ENCODE data around the gene NAV2. TPM values are rescaled to one million over a fixed set of nuclear protein-coding genes. Genes with fewer than 3 reads are reported as not detected.

Gene NAV2
- total RNA-seq, 1 experiment from 2014 or later: 63.5 TPM

- H3K9me3 ChIP-seq: no peaks in the 10 kb centered on the region
- no peaks in the 10 kb centered on the region for H3K9me3 Mint-ChIP-seq (ENCODE audit: unreplicated experiment)
- no peak overlapping the region for H3K27ac Mint-ChIP-seq (ENCODE audit: unreplicated experiment)
- H3K27me3 Mint-ChIP-seq (ENCODE audit: insufficient read depth, unreplicated experiment): no peaks in the 10 kb centered on the region
- no peaks in the 10 kb centered on the region for H3K27me3 ChIP-seq (replicated peaks; ENCODE audit: control insufficient read depth, insufficient read depth, low read length)
- TF ChIP-seq CTCF (IDR thresholded peaks at IDR 0.05; ENCODE audit: insufficient read depth in 1 of 2, low read depth in 1 of 2, low read length in 1 of 2, severe bottlenecking in 1 of 2, unreplicated experiment in 1 of 2): no peak
- peaks cover 42% of the 10 kb centered on the region for H3K4me1 ChIP-seq
- no peaks in the 10 kb centered on the region for H3K36me3 Mint-ChIP-seq (ENCODE audit: insufficient read depth, unreplicated experiment)
- ChIA-PET CTCF (no interaction called here), POLR2A (no interaction called here)
- intact Hi-C loops (cut with micrococcal nuclease; ENCODE audit: unreplicated experiment): no loop called here
- no peak for DNase-seq
- no peak overlapping the region for H3K4me3 Mint-ChIP-seq (ENCODE audit: unreplicated experiment)
- H3K4me1 Mint-ChIP-seq (ENCODE audit: low read depth, unreplicated experiment): peaks cover 19% of the 10 kb centered on the region
- no peak overlapping the region for H3K4me3 ChIP-seq (ENCODE audit: low read depth, low read length)
- BruUV-seq (replicated peaks): no TSS peak
- no peaks in the 10 kb centered on the region for H3K36me3 ChIP-seq (ENCODE audit: control insufficient read depth, insufficient read depth, low read length)
These were observed 294.7 kb downstream of the NAV2 start for GRCh38 chr11:20007386-20007785.

GRCh38 chr11:20008190-20008870 lies 295.7 kb downstream of the NAV2 start:
- ChIA-PET POLR2A (no interaction called here), CTCF (no interaction called here)
- intact Hi-C loops (cut with micrococcal nuclease; ENCODE audit: unreplicated experiment): no loop called here
- Mint-ChIP-seq H3K36me3 (ENCODE audit: insufficient read depth, unreplicated experiment) (no peaks in the 10 kb centered on the region), H3K27ac (ENCODE audit: unreplicated experiment) (no peak overlapping the region), H3K4me3 (ENCODE audit: unreplicated experiment) (no peak overlapping the region), H3K9me3 (ENCODE audit: unreplicated experiment) (no peaks in the 10 kb centered on the region), H3K4me1 (ENCODE audit: low read depth, unreplicated experiment) (peaks cover 12% of the 10 kb centered on the region), H3K27me3 (ENCODE audit: insufficient read depth, unreplicated experiment) (no peaks in the 10 kb centered on the region)
- H3K4me1 ChIP-seq: peaks cover 41% of the 10 kb centered on the region
- no TSS peak for BruUV-seq (replicated peaks)
- no peaks in the 10 kb centered on the region for H3K9me3 ChIP-seq
- H3K27me3 ChIP-seq (replicated peaks; ENCODE audit: control insufficient read depth, insufficient read depth, low read length): no peaks in the 10 kb centered on the region
- no peak overlapping the region for H3K4me3 ChIP-seq (ENCODE audit: low read depth, low read length)
- no peaks in the 10 kb centered on the region for H3K36me3 ChIP-seq (ENCODE audit: control insufficient read depth, insufficient read depth, low read length)
- no peak for TF ChIP-seq CTCF (IDR thresholded peaks at IDR 0.05; ENCODE audit: insufficient read depth in 1 of 2, low read depth in 1 of 2, low read length in 1 of 2, severe bottlenecking in 1 of 2, unreplicated experiment in 1 of 2)
- DNase-seq: no peak

GRCh38 chr11:20008871-20009644 lies 296.4 kb downstream of the NAV2 start:
- peaks cover 41% of the 10 kb centered on the region for H3K4me1 ChIP-seq
- H3K27me3 ChIP-seq (replicated peaks; ENCODE audit: control insufficient read depth, insufficient read depth, low read length): no peaks in the 10 kb centered on the region
- H3K9me3 ChIP-seq: no peaks in the 10 kb centered on the region
- POLR2A ChIA-PET: no interaction called here
- no peak overlapping the region for H3K4me3 ChIP-seq (ENCODE audit: low read depth, low read length)
- no peak overlapping the region for H3K4me3 Mint-ChIP-seq (ENCODE audit: unreplicated experiment)
- H3K36me3 ChIP-seq (ENCODE audit: control insufficient read depth, insufficient read depth, low read length): no peaks in the 10 kb centered on the region
- H3K27me3 Mint-ChIP-seq (ENCODE audit: insufficient read depth, unreplicated experiment): no peaks in the 10 kb centered on the region
- TF ChIP-seq CTCF (IDR thresholded peaks at IDR 0.05; ENCODE audit: insufficient read depth in 1 of 2, low read depth in 1 of 2, low read length in 1 of 2, severe bottlenecking in 1 of 2, unreplicated experiment in 1 of 2): no peak
- no peak overlapping the region for H3K27ac Mint-ChIP-seq (ENCODE audit: unreplicated experiment)
- CTCF ChIA-PET: no interaction called here
- H3K9me3 Mint-ChIP-seq (ENCODE audit: unreplicated experiment): no peaks in the 10 kb centered on the region
- H3K4me1 Mint-ChIP-seq (ENCODE audit: low read depth, unreplicated experiment): peaks cover 14% of the 10 kb centered on the region
- no TSS peak for BruUV-seq (replicated peaks)
- peaks cover 7% of the 10 kb centered on the region for H3K36me3 Mint-ChIP-seq (ENCODE audit: insufficient read depth, unreplicated experiment)
- DNase-seq: no peak
- intact Hi-C loops (cut with micrococcal nuclease; ENCODE audit: unreplicated experiment): no loop called here
